A549 treated with dexamethasone at 1 μM for 4 hours (cell line): ENCODE results near the gene CLDN4. TPM values are rescaled to one million over a fixed set of nuclear protein-coding genes. Genes with fewer than 3 reads are reported as not detected.

Source experiments
- total RNA-seq: library from RNA; stranded (reverse); fragments of 200-300 nt; extraction: Qiagen RNA extraction; gene quantifications from 5 replicates; pipeline ENCODE4 v1.2.3, GENCODE V29; 2022

Gene CLDN4, protein sequence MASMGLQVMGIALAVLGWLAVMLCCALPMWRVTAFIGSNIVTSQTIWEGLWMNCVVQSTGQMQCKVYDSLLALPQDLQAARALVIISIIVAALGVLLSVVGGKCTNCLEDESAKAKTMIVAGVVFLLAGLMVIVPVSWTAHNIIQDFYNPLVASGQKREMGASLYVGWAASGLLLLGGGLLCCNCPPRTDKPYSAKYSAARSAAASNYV
- total RNA-seq, result 4.3 to 6.0 TPM (median 4.8 TPM) in 5 replicates

DNA sequence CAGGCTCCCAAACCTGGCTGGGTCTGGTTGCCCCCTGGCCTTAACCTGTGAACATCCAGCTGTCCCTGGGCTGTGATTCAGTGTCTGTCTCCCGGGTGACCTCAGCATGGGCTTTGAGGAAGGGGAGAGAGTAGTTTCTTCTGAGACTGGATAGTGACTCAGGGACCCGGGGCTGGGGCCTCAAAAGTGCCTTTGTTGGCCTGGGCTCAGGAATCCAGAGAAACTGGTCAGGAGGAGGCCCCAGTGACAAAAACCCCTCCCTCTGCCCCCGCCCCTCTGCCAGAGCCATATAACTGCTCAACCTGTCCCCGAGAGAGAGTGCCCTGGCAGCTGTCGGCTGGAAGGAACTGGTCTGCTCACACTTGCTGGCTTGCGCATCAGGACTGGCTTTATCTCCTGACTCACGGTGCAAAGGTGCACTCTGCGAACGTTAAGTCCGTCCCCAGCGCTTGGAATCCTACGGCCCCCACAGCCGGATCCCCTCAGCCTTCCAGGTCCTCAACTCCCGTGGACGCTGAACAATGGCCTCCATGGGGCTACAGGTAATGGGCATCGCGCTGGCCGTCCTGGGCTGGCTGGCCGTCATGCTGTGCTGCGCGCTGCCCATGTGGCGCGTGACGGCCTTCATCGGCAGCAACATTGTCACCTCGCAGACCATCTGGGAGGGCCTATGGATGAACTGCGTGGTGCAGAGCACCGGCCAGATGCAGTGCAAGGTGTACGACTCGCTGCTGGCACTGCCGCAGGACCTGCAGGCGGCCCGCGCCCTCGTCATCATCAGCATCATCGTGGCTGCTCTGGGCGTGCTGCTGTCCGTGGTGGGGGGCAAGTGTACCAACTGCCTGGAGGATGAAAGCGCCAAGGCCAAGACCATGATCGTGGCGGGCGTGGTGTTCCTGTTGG is at the start of gene CLDN4:
TSS of gene CLDN4 (plus strand) at position 316 of the 903 bp plus-strand sequence. CDS start at position 522, 206 bp downstream.

DNA sequence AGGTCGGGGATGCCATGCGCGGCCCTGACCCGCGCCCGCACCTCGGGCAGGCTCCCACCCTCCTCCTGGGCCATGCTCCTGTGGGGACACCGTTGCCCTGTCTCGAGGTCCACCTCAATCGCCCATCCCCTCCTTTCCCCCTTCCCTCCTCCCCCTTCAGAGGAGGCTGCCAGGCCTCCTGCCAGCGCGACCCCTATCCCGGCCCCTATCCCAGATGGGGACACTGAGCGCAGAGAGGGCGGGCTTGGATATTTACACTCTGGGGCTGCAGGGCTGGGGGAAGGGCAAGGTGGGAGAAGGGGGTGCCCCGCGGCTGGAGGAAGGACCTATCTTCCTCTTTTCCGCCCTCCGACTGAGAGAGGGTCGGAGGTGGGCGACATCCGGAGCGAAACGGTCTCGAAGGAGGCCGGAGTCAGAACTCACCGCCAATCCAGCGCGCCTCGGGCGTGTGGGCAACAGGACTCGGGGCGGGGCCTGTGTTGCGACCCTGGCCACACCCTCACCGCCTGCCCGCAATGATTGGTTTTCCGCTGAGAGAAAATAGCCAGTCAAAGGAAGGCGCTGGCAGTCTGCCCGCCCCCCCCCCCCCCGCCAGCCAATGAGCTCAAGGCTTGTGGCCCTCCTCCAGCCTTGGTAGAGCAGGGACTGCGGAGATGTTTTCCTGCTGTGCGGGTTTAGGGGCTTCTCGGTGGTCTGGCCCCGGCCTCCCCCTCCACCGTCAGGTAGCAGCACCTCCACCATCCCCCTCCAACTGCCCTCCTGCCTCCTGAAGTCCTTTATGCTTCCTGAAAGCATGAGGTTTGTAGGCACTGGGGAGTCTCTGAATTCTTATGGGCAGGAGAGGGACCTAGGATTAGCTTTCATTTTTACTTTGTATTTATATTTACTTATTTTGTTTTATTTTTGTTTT is 11.5 kb downstream of the CLDN4 start, which contains the start of gene METTL27:
TSS of gene METTL27 (minus strand) at position 450 of the 910 bp plus-strand sequence. CDS start at position 74, 376 bp downstream.

DNA sequence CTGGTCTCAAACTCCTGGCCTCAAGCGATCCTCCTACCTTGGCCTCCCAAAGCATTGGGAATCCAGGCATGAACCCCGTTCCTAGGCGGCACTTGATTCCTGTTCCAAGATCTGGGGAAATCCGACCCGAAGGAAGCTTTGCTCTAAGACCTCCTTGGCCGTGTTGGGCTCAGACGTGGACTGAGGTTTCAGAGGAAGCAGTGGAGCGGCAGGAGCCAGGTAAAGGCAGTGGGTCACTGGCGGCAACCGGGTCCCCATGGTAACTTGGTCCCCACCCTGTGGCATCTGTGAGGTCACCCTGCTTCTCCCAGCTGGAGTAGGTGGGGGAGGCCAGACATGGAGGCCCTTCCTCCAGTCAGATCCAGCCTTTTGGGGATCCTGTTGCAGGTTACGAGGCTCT is 30.1 kb downstream of the CLDN4 start, which contains the start of gene TMEM270:
TSS of gene TMEM270 (plus strand) at position 301 of the 400 bp plus-strand sequence. CDS start at position 337, 36 bp downstream.

Other genes with a start within 250 kb of the CLDN4 start
- gene MLXIPL, start 206.5 kb upstream of the CLDN4 start, total RNA-seq, result 1.1 to 1.6 TPM (median 1.1 TPM) in 5 replicates
- 3.1 to 5.0 TPM (median 4.5 TPM) in 5 replicates for gene VPS37D, start 163.2 kb upstream of the CLDN4 start, total RNA-seq
- gene DNAJC30, start 147.5 kb upstream of the CLDN4 start, total RNA-seq, result 8.1 to 10.6 TPM (median 10.1 TPM) in 5 replicates
- 127 to 166 TPM (median 136 TPM) in 5 replicates for gene BUD23, start 147.4 kb upstream of the CLDN4 start, total RNA-seq
- gene STX1A, start 111.3 kb upstream of the CLDN4 start, total RNA-seq, result 50.9 to 77.3 TPM (median 74.1 TPM) in 5 replicates
- 17.2 to 24.8 TPM (median 22.6 TPM) in 5 replicates for gene ABHD11, start 92.2 kb upstream of the CLDN4 start, total RNA-seq
- gene CLDN3, start 60.7 kb upstream of the CLDN4 start, total RNA-seq, result 1.3 to 3.6 TPM (median 3.0 TPM) in 5 replicates
- 6.8 to 10.4 TPM (median 10.2 TPM) in 5 replicates for gene METTL27, start 11.5 kb downstream of the CLDN4 start, total RNA-seq
- 0.11 to 0.25 TPM (median 0.21 TPM) in 5 replicates for gene TMEM270, start 30.2 kb downstream of the CLDN4 start, total RNA-seq
- gene ELN, start 197.2 kb downstream of the CLDN4 start, total RNA-seq, result 0.12 to 0.25 TPM (median 0.16 TPM) in 5 replicates